ENCODE results near the gene DYNC1H1. TPM values are rescaled to one million over a fixed set of nuclear protein-coding genes. Genes with fewer than 3 reads are reported as not detected.

Gene DYNC1H1
- total RNA-seq, 6 experiments from 2014 or later = 116 to 261 (median 161) TPM

DNA sequence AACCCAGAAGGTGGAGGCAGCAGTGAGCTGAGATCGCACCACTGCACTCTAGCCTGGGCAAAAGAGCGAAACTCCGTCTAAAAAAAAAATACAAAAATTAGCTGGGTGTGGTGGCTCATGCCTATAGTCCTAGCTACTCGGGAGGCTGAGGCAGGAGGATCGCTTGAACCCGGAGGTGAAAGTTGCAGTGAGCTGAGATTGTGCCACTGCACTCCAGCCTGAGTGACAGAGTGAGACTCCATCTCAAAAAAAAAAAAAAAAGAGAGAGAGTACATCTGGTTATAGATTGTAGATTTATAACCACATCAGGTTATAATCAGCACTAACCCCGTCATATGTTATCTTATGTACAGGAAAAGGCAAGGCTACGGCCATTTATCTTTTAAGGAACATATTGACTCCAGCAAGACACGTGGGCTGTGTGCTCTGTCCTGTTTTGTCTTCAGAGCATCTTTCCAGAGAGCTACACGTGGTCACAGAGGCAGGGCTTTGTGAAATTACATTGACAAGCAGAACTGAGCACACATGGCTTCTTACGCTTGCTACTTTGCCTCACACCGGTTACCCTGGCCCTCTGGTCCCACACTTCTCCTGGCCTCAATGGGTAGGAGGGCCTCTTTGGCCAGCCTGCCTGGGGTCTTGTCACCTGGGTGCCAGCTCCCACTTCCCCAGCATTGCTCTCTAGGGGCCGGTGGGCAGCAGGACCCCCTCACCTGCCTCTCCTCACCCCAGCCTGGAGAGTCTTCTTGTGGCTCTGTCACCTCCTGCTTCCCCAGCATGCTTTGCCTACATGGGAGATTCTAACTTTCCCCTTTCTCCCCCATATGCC lies 6.8 kb upstream of the DYNC1H1 start:
- H3K4me3 ChIP-seq = no peak overlapping the region
- no peak overlapping the region for H3K27ac ChIP-seq
- 83% methylated on average over 11 of the region's 13 CpGs for WGBS (ENCODE audit: insufficient coverage, low coverage, low lambda C conversion rate, missing lambda C conversion rate)
- no peak for TF ChIP-seq CTCF (IDR thresholded peaks at IDR 0.05)
- no peak for TF ChIP-seq POLR2A (IDR thresholded peaks at IDR 0.05)
- H3K4me1 ChIP-seq = peaks cover 0 to 4% (median 0%) of the 10 kb centered on the region in 4 donors
- DNase-seq = peak in 1 of 3 donors; percentile 22
- no peaks in the 10 kb centered on the region for H3K27me3 ChIP-seq
- intact Hi-C loops (cut with DNase I) = no loop called here
- no peak for ATAC-seq
- H3K36me3 ChIP-seq = no peaks in the 10 kb centered on the region
- H3K9me3 ChIP-seq = no peaks in the 10 kb centered on the region

DNA sequence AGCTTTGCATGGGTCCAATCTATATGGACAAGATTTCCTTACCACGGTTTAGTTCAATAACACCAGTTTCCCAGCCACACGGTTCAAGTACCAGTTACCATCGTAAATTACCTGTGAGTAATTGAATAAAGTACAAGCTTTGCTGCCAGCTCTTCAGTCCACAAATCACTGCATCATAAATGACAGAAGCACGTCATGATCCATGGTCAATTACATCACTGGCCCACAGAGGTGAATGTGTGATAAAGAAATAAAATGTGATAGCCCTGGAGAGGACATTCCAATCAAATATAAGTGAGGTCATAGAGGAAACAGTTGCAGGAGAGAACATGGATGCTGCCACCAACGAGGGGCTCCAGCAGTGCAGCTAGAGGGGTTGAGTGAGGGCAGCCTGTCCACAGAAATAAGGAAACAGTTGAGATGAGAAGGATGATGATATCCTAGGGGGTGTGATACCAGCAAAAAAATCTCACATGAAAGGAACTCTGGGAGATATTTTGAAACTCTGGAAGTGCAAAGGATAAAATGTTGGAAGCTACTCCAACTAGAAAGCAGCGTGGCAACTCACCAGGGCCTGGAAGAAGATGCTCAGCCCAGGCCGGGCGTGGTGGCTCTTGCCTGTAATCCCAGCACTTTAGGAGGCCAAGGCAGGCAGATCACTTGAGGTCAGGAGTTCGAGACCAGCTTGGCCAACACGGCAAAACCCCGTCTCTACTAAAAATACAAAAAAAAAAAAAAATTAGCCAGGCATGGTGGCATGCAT lies 5.8 kb upstream of the DYNC1H1 start:
- 65% methylated on average over 9 of the region's 11 CpGs for WGBS (ENCODE audit: insufficient coverage, low coverage, low lambda C conversion rate, missing lambda C conversion rate)
- intact Hi-C loops (cut with DNase I) = no loop called here
- Histone ChIP-seq H3K9me3 (no peaks in the 10 kb centered on the region), H3K27ac (no peak overlapping the region), H3K27me3 (no peaks in the 10 kb centered on the region), H3K4me3 (no peak overlapping the region), H3K36me3 (no peaks in the 10 kb centered on the region), H3K4me1 (peaks cover 0 to 5% (median 0%) of the 10 kb centered on the region in 4 donors)
- ATAC-seq = no peak
- peak in 1 of 3 donors; percentile 24 for DNase-seq
- TF ChIP-seq CTCF (IDR thresholded peaks at IDR 0.05) (no peak), POLR2A (IDR thresholded peaks at IDR 0.05) (no peak)

DNA sequence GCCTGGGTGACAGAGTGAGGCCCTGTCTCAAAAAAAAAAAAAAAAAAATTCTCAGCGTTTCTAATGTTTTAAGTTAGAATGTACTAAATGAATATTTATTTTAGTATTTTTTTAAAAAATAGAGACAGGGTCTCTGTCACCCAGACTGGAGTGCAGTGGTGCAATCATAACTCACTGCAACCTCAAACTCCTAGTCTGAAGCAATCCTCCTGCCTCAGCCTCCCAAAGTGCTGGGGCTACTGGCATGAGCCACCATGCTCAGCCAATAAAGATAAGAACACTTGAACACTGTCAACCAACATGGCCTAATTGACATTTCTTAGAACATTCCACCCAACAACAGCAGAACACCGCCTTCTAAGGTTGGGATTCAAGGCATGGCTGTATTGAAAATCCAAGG lies 5.1 kb upstream of the DYNC1H1 start:
- no peak for ATAC-seq
- peak in 1 of 3 donors; percentile 15 for DNase-seq
- WGBS (ENCODE audit: insufficient coverage, low coverage, low lambda C conversion rate, missing lambda C conversion rate) = 83% methylated on average over 1 of the region's 2 CpGs
- intact Hi-C loops (cut with DNase I) = no loop called here
- H3K4me1 ChIP-seq = peaks cover 0 to 5% (median 0%) of the 10 kb centered on the region in 4 donors
- no peak overlapping the region for H3K4me3 ChIP-seq
- H3K36me3 ChIP-seq = no peaks in the 10 kb centered on the region
- H3K9me3 ChIP-seq = no peaks in the 10 kb centered on the region
- no peaks in the 10 kb centered on the region for H3K27me3 ChIP-seq
- no peak for TF ChIP-seq POLR2A (IDR thresholded peaks at IDR 0.05)
- no peak for TF ChIP-seq CTCF (IDR thresholded peaks at IDR 0.05)
- no peak overlapping the region for H3K27ac ChIP-seq

GRCh38 chr14:101960225-101960624 lies 4.1 kb upstream of the DYNC1H1 start:
- no peaks in the 10 kb centered on the region for H3K27me3 ChIP-seq
- no peak for TF ChIP-seq POLR2A (IDR thresholded peaks at IDR 0.05)
- peak in 3 of 4 donors; percentile 31 to 38 (median 33) for TF ChIP-seq CTCF (IDR thresholded peaks at IDR 0.05)
- no peak overlapping the region for H3K4me3 ChIP-seq
- no peak for ATAC-seq
- H3K36me3 ChIP-seq = no peaks in the 10 kb centered on the region
- DNase-seq = peak in 1 of 3 donors; percentile 42
- no peak overlapping the region for H3K27ac ChIP-seq
- 21% methylated on average over 8 of the region's 13 CpGs for WGBS (ENCODE audit: insufficient coverage, low coverage, low lambda C conversion rate, missing lambda C conversion rate)
- H3K4me1 ChIP-seq = peaks cover 0 to 5% (median 0%) of the 10 kb centered on the region in 4 donors
- intact Hi-C loops (cut with DNase I) = no loop called here
- no peaks in the 10 kb centered on the region for H3K9me3 ChIP-seq
